GM20000 (cell line): ENCODE measurements around the gene GALNT2.

Experiments used
- DNase-seq: peaks from one replicate; pipeline ENCODE4 v3.0.0; 2012; ENCODE audit warnings: low spot score
- TF ChIP-seq, protein P1 (sequence below): IDR thresholded peaks from 2 replicates; pipeline ENCODE4 v1.5.1; 2012; ENCODE audit warnings: mild to moderate bottlenecking, control low read depth; ENCODE audit errors: extremely low read depth, missing control alignments

Gene GALNT2

DNA sequence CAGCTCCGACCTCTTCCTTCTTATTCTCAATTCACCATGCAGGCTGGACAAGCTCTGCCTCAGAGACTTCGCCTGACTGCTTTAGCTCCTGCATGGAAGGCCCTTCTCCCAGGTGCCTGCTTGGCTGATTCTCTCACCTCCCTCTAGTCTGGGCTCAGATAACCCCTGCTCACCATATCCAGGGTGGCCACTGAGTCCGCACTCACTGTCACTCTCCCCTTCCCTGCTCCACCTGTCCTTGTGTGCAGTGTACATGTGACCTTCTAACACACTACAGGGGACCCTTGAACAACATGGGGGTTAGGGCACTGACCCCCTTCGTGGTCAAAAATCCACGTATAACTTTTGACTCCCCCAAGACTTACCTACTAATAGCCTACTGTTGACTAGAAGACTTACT, 14.4 kb upstream of the GALNT2 start:
- no peak for DNase-seq
- TF ChIP-seq, protein P1, sequence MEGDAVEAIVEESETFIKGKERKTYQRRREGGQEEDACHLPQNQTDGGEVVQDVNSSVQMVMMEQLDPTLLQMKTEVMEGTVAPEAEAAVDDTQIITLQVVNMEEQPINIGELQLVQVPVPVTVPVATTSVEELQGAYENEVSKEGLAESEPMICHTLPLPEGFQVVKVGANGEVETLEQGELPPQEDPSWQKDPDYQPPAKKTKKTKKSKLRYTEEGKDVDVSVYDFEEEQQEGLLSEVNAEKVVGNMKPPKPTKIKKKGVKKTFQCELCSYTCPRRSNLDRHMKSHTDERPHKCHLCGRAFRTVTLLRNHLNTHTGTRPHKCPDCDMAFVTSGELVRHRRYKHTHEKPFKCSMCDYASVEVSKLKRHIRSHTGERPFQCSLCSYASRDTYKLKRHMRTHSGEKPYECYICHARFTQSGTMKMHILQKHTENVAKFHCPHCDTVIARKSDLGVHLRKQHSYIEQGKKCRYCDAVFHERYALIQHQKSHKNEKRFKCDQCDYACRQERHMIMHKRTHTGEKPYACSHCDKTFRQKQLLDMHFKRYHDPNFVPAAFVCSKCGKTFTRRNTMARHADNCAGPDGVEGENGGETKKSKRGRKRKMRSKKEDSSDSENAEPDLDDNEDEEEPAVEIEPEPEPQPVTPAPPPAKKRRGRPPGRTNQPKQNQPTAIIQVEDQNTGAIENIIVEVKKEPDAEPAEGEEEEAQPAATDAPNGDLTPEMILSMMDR: no peak

DNA sequence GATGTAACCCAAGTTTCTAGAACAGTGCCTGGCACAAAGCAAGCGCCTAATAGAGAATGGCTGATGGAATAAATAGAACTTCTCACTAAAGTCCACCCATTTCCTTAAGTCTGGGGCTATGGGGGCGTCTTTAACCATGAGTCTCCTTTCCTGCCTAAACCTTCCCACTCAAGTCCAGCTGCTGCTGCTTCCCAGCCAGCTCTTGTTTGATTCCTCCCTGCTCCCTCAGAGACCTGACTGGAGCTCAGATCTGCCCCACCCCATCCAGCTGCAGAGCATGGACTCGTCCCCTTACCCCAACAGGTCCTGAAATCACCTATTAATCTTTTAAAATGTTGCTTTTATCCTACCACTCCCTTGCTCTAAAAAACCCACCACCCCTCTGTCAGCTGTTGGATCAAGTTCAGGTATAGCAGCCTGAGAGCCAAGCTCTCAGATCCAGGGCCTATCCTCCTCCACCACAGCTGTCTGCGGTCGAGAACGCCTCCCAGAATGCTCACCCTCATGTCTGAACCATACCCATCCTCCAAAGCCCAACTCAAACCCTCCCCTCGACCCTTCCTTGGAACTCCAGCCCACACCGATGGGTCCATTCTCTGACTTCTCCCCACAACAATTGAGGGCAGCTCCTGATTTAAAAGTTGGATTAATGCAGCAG, 12.8 kb upstream of the GALNT2 start:
- DNase-seq: no peak
- TF ChIP-seq, protein P1: no peak

DNA sequence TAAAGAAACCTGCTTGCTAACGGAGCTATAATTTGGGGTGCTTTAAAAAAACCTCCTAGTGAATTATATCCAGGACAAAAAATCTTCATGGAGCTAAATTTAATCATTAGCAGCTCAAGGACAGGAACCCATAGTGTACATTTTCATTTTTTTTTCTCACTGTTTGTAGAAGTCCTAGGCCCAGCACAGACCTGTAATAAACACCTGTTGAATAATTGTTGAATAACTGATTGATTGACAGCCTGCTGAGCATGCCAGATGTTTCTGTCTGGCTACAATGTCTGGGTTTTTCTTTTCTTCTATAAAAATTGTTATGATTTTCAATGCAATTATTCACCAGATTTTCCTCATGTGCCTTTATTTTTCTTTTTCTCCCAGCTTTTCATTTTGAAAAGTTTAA, 10.9 kb upstream of the GALNT2 start:
- TF ChIP-seq, protein P1: no peak
- DNase-seq: no peak

DNA sequence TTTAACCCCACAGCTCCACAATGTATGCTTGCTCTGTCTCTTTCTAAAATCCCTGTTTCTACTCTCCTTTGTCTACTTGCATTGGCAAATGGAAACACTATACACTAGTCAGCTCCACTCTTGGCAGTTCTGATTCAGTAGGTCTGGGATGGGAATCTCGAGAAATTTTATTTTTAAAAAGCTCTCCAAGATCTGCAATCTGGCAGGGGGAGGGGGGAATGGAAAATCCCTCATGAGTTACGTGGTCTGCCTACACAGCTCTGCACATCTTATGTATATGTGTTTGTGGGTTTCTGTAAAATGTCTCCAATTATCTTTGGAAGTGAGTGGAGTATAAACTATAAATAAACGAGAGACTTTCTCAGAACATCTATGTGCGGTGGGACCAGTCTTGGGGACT, 9.9 kb upstream of the GALNT2 start:
- TF ChIP-seq, protein P1: no peak
- DNase-seq: no peak

DNA sequence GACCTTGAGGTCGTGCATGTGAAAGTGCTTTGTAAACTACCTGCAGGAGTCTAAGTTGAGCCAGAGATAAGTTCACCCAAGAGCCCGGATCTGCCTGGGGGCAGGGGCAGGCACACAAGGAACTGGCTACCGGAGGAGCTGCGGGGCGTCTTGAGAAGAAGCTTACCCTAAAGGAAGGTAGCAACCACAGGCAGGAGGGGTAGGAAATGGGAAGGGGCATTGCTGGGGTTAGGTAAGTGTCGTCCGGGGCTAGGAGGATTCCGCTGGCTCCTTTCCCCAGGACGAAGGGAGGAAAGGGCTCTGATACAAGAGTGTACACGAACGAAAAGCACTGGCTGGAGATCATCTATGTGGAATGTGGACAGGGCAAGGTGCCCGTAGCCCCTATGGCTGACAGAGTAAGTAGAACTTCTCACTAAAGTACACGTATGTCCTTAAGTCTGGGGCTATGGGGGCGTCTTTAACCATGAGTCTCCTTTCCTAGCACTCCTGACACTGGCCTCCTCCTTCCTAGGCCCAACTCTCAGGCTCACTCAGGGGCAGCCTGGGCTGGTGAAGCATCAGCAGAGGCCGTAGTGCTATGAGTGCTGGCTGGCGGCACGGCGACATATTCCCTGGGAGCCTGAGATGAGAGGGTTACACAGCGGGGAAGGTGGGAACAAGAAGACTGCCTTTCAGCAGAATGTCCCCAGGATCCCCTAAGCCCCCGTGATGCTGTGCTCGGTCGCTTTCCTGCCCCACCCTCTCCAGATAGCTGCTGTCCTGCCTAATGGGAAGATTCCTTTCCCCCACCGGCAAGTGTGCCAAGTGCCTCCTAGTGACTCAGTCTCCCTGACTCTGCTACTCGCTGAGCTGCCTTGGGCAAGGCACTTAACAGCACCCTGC, 9.1 kb upstream of the GALNT2 start:
- no peak for DNase-seq

DNA sequence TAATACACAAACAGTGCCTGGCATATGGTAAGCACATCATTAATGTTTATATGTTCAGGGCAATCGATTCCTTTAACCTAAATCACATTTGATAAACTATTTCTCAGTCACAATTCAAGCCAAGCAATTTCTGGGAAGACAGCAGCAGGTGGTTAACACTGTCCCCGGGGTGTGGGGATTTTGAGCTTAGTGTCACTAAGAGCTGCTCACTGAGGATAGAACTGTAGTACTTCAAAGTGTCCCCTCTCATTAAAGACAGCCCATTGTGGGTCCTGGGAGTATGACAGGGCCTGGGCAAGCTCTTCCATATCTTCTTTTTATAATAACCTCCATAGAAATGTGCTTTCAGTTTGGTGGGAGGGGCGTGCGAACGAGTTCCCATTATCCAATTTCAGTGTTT, 8.4 kb upstream of the GALNT2 start:
- TF ChIP-seq, protein P1: no peak
- DNase-seq: no peak

More for the DNA sequence above, 9.1 kb upstream of the GALNT2 start:
- TF ChIP-seq, protein P1: no peak

DNA sequence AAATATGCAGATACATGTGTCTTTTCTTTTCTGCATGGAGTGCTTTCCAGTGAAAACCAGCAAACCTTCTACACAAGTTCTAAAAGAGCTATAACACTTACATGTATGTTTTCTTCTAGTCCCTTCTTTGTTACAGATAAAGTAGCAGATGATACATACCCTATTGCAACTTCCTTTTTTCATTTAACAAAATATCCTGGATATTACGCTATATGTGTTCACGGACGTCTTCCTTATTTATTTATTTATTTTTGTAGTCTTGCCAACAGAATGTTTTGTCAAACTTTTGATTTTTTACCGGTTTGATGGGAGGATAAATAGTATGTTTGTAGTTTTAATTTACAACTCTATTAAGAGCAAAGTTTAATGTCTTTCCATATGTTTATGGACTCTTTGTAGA, 5.2 kb upstream of the GALNT2 start:
- no peak for DNase-seq
- TF ChIP-seq, protein P1: no peak
